NCI-H524 (cell line): ENCODE data around the gene C11orf98.
A peak's percentile ranks its signal among the peaks of the same experiment; 100 is the strongest.
"Not testable (repeated sequence)": the region's sequence is repeated elsewhere in the genome, so short reads cannot be mapped to it uniquely, and the experiment has no call there.

Source experiments
- DNase-seq, 2 experiments: peaks; one replicate each; lab custom pipeline; 2025; lab: John Stamatoyannopoulos, UW

Gene C11orf98

DNA sequence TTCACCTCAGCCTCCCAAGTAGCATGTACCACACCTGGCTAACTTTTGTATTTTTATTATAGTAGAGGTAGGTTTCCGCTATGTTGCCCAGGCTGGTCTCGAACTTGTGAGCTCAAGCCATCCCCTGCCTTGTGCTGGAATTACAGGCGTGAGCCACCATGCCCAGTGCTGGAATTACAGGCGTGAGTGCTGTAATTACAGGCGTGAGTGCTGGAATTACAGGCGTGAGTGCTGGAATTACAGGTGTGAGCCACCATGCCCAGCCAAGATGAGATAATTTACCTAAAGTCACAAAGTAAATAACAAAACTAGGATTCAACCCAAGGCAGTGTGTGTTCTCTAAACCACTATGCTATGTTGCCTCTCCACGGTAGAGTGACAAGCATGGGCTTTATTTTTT, 17.5 kb upstream of the C11orf98 start:
- DNase-seq = no peak

DNA sequence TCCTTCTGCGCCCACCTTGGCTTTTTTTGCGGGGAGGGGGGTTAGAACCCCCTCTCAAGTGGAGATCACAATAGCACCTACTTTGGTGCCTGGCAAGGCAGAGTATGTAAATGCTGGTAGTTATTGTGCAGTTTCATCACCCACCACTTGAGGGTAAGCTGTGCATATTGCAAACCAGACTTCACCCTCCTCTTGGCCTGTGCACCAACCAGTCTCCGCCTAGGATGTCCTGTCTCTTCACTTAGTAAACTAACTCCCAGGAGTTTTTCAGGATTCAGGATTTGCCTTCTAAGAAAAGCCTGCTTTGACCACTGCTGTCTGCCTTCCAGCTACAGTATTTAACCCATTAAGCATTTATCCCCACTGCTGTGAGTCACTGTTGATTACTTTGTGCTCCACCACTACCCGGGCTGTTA, 15.8 kb upstream of the C11orf98 start:
- peak; percentile 42 to 67 for DNase-seq

DNA sequence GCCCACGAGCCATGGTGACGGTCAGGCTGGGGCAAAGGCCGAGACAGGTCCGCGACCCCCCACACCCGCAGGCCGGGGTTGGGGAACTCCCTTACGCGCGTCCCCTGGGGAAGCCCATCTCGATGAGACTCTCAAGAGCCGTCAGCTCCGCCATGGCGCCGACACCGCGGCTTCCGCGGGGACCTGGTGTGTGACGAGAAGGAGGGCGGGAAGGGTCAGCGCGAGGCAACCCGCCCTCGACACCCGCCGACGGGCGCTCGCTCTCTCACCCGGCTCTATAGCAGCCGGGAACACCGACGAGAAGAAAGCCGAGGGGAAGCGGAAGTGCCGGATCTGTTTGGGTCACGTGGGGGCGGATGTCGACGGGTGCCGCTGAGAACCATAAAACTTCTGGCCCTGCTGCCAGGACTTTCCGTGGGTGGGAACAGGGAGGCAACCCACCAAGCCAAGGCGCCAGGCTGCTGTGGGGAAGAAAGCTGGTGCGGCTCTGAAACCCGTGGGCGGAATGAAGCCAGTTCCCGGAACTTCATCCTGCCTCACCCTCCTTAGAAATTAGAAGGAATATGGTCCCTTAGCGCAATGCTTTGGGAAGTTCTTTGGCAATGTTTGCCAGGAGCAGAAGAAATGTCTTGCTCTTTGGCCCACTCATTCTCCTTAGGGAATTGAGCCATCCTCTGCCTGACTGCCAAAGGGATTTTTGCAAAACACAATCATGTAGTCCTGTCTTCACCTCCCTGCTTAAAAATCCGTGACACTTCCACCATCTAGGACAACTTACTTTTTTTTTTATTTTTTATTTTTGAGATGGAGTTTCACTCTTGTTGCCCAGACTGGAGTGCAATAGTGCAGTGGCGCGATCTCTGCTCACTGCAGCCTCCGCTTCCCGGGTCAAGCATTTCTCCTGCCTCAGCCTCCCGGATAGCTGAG, 14.0 kb upstream of the C11orf98 start, which contains the start of gene UBXN1:
Gene UBXN1 (minus strand): TSS at position 304 of the 927 bp plus-strand sequence. CDS start 150 bp downstream, at position 154.
- DNase-seq = peak; percentile 61 to 81

DNA sequence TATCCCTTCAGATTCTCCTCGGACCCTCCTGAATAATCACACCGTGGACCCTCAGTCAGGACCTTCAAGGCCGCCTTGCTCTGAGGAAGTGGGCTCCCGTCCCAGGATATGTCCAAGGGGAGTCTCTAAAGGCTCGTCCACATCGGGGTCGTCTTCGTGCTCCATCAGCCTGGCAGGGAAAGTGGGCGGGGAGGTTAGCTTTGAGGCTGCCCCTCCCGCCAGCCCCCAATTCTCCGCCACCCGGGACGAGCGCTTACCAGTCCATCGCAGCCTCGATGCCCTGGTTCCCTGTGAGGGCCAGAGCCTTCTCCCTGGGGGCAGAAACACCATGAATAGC, 13.4 kb upstream of the C11orf98 start:
- no peak for DNase-seq

DNA sequence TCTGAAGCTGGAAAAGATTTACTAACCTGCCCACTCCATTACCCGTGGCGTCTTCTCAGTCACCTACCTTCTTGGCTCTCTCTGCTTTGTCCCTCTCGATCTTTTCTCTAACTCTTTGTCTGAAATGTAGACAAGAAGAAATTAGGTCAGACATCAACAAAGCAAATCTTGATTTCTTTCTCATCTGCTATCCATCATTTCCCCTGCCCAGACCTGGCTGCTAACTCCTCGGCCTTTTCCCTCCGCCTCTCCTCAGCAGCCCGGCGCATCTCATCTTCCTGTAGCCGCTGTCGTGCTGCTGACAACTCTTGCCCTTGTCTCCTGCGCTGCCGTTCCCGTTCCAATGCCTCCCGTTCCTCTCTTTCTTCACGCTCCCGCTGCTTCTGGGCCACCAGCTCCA, 12.7 kb upstream of the C11orf98 start:
- DNase-seq = no peak

DNA sequence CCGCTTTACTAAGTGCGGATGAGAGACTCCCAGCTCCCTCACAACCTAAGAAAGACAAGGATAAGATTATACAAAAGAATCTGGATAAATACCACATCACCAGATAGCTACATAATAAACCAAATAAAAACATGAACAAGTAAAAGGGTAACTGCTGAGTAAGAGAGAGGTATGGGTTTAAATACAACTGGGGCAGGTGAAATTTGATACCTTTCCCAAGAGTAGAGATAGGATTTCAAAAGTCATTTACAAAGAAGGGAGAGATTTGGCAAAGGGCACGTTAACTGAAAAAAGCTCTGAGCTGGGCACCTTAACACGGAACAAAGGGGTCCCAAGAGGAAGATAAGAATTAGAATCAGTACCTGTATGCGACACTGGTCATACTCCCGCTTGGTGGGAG, 12.1 kb upstream of the C11orf98 start:
- DNase-seq = no peak

DNA sequence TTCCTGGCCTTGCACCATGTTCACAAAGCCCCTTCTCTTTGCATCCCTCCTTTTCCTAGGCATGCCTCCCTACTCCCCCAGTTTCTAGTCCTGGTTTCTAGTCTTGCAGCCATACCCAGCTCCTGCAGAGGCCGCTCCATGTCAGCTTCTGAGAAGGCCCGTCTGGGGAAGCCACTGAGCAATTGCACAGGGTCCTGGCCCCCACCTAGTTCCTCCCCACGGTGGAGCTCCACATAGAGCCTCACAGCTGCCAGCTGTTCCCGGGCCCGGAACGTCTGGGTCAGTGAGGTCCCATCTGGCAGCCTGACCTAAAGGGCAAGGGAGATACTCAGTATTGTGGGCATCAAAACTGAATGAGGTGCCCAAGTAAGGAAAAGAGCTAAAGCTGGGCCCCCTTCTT, 11.7 kb upstream of the C11orf98 start:
- DNase-seq = no peak

DNA sequence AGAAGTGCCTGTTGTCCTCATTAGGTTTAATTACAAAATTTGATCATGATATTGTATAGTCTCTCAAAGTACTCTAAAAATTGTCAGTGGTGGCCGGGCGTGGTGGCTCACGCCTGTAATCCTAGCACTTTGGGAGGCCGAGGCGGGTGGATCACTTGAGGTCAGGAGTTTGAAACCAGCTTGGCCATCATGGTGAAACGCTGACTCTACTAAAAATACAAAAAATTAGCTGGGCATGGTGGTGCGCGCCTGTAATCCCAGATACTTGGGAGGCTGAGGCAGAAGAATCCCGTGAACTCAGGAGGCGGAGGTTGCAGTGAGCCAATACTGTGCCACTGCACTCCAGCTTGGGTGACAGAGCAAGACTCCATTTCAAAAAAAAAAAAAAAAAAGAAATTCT, 10.4 kb upstream of the C11orf98 start:
- not testable (repeated sequence) for DNase-seq

DNA sequence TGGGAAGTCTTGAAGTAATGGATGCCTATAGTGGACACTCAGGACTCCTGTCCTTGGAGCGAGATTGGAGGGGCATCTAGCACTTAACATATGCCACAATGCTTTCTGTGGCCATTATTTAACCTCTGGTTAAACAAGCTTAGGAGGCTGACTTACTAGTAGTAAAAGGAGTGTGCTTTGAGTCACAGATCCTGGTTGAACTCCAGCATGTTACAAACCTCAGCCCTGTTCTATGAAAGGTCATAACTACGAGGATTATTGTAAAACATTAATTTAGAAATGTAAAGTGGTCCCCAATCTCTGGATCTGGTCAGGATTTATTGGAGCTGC, 8.2 kb upstream of the C11orf98 start:
- DNase-seq = no peak

DNA sequence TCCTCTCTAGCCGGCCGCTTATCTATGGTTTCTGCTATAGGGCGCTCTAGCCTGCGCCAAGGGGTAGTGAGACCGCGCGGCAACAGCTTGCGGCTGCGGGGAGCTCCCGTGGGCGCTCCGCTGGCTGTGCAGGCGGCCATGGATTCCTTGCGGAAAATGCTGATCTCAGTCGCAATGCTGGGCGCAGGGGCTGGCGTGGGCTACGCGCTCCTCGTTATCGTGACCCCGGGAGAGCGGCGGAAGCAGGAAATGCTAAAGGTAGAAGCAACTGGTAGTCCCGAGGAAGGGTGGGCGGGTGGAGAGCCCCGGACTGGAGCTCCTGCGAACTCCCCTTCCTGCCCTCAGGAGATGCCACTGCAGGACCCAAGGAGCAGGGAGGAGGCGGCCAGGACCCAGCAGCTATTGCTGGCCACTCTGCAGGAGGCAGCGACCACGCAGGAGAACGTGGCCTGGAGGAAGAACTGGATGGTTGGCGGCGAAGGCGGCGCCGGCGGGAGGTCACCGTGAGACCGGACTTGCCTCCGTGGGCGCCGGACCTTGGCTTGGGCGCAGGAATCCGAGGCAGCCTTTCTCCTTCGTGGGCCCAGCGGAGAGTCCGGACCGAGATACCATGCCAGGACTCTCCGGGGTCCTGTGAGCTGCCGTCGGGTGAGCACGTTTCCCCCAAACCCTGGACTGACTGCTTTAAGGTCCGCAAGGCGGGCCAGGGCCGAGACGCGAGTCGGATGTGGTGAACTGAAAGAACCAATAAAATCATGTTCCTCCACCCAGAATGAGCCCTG, 6.8 kb upstream of the C11orf98 start, which contains the start of the genes LBHD1 and UQCC3:
Gene LBHD1 (minus strand): TSS at position 660 of the 782 bp plus-strand sequence. CDS start 2,236 bp downstream, outside the sequence.
Gene UQCC3 (plus strand): TSS at position 66 of the 782 bp plus-strand sequence. CDS start 73 bp downstream, at position 139.
- peak; percentile 64 to 85 for DNase-seq

DNA sequence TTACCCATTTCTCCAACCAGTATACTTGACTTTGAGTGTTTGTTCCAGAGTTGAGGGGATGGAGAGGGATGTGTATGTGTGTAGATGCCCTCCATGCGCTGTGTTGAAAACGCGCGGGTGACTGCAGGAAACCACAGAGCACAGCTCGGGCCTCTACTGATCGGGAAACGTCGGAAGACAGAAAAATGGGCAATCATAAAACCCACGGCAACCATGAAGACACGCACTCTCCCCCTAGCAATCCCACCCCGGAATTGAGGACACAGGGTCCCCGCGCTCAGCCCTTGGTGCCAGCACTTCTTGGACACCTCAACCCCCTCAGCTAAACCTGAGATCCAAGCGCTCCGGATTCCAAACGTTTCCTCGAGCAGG, 6.2 kb upstream of the C11orf98 start:
- no peak for DNase-seq

DNA sequence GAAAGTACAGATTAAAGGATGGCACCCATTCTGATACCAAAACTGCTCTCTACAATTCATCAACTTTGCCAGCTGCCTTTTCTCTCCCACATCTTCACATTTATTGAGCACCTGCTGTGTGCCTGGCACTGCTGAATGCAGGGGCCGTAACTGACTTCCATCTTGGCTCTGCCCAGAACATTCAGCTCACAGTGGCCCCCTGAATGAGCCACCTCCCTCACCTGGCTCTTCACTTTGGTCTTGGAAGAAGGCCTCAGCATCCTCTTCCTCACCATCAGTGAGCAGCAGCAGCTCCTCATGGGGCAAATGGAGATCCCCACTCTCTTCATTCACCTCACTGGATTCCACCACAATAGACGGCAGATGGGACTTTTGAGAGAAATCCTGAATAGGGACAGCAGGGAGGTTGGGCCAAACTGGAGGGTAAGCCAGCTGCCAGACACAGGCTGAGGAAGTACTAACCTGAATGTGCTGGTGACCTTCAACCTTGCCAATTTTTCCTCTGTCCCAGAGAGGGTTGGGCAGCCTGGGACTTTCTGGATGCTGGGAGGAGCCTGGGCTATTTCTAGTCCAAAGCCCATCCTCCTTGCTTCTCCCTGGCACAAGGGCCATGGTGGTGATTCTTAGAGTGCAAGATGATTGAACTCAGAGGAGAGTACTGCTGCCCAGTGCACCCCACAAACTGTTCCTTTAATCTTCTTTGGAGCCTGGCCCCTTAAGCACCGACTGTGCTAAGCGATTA, 4.6 kb upstream of the C11orf98 start:
- DNase-seq = peak in 1 of 2 experiments; percentile 55

DNA sequence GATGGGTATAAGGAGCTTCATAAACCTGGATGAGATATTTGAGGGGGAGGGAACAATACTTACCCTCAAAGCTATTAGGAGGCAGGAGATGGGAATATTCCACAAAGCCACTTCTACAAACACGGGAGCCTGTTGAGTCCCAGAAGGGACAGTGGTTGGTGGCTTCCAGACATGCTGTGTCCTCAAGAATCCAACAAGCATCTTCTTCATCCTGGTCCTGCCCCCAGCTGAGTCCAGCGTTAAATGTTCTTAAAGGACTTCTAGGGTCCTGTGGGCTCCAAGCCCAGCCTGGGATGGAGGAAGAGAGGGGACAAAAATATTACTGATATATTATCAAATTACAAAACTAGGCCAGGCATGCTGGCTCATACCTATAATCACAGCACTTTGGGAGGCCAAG, 2.5 kb upstream of the C11orf98 start:
- no peak for DNase-seq

DNA sequence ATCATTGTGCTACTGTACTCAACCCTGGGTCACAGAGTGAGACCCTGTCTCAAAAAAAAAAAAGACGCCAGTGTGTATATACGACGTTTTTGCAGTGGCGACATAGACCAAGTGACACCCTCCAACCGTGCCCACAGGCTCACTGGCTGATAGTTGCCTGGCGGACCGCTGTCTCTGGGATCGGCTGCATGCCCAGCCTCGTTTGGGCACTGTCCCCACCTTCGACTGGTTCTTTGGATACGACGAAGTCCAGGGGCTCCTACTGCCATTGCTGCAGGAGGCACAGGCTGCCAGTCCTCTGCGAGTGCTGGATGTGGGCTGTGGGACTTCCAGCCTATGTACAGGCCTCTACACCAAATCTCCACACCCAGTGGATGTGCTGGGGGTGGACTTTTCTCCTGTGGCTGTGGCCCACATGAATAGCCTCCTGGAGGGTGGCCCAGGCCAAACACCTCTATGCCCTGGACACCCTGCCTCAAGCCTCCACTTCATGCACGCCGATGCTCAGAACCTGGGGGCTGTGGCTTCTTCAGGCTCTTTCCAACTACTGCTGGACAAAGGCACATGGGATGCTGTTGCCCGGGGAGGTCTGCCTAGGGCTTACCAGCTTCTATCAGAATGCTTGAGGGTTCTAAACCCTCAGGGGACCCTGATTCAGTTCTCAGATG, 1.4 kb upstream of the C11orf98 start:
- DNase-seq = no peak

DNA sequence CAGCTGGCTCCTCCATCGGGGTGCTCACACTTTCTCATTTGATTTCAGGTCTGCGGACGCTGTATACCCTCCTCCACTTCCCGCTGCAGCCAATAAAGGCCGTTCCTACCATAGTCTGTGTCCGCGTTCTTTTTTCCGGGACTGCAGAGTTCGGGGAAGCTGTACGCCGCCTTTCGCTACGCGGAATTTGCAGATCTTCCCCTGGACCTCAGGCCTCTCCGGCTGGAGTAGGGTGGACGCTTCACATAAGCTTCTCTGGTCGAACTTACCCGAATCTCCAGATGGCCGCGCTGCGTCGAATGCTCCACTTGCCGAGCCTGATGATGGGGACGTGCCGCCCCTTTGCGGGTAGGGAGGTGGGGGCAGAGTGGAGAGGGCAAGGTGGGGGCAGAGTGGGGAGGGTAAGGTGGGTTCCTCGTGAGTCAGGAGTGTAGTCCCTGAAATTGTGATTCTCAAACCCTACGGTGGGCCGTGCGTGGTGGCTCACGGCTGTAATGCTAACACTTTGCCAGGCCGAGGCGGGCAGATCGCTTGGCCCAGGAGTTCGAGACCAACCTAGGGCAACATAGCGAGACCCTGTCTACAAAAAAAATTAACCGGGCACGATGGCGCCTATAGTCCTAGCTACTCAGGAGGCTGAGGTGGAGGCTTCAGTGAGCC, 719 bp upstream of the C11orf98 start:
- peak; percentile 23 to 45 for DNase-seq

DNA sequence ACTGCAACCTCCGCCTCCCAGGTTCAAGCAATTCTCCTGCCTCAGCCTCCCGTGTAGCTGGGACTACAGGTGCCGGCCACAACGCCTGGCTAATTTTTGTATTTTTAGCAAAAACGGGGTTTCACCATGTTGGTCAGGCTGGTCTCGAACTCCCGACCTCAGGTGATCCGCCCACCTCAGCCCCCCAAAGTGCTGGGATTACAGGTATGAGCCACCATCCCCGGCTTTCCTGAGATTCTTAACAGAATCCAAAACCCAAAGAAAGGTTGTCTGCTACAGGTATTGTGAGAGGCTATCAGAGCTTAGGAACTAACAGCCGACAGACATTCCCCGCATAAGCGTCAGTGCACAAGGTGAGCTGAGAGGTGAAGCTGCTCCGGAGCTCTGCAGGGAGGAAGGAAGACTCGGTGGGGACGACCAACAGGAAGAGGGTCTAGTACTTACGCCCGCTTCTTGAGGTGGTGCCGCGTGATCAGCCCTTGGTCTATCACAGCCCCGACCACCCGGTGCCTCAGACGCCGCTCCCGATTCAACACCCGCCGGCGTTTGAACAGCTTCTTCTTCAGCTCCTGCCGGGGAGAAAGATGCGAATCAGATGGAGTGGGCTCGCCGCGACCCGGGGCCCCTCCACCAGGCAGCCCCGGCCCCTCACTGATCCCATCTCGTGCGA, 470 bp downstream of the C11orf98 start:
- DNase-seq = peak; percentile 33 to 68

DNA sequence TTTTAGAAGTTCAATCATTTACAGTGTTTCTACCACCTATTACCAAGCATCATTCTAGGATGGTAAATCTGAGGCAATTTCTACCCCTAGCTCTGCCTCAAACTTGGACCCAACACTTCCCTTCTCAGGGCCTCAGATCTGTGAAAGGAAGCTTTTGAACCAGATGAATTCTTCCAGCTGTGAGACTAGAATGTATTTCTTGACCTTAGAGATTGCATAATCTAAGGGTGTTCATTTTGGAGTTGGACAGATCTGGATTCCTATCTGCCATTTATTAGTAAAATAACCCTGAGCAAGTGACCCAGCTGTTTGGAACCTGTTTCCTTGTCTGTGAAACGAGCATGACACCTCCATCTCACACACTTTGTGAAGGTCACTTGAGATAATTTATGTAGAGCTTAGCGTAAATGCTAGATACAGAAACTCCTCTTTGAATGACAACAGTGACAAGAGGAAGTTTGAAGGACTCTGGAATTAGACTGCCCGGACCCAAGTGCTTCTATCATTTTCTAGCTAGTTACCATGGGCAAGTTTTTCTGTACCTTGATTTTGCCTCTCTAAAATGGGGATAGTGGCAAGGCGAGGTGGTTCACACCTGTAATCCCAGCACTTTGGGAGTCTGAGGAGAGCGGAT, 8.1 kb downstream of the C11orf98 start:
- DNase-seq = no peak

DNA sequence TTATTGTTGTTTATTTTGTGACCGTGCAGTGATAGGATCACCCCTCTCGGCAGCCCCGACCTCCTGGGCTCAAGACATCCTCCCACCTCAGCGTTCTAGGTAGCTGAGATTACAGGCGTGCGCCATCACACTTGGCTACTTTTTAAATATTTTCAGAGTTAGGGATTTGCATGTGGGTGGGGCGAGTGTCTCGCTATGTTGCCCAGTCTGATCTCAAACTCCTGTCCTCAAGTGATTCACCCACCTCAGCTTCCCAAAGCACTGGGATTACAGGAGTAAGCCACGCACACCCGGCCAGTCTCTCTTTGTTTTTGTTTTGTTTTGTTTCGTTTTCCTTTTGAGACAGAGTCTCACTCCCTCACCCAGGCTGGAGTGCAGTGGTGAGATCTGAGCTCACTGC, 10.7 kb downstream of the C11orf98 start:
- no peak for DNase-seq

DNA sequence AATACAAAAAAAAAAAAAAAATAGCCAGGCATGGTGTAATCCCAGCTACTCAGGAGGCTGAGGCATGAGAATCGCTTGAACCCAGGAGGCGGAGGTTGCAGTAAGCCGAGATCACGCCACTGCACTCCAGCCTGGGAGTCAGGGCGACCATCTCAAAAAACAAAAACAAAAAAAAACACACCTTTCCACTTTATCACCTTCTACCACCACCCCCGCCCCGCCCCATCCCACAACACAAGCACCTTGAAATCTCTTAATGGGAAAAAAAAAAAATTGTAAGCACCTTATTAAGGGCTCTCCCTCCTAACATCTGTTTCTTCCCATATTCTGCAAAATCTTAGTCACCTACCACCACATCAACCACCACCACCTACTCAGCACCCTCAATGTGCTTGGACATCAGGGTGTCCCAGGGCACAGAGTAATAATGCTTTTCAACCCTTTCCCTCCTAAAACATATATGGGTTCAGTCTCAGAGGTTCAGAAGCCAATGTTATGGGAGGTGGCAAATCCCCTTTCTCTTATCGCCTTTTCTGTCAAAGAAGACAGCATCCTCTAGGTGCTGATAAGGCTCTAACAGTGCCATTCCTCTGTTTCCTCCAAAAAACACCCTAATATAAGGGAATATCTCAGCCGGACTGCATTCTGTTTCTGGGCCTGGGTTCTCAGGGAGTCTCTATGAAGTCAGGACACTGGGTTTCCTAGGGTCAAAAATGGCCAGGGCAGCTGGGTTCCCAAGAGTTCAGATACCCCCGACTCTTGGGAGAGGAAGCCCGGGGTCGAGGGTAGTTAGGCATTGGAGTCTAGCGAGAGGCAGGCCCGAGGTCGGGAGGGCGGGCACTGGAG, 12.6 kb downstream of the C11orf98 start:
- no peak for DNase-seq
